DND-41 (cell line): ENCODE results near the gene PIRT.

Experiments
- CTCF ChIP-seq: IDR thresholded peaks from 2 replicates; pipeline ENCODE4 v1.5.1; 2012; ENCODE audit warnings: borderline replicate concordance, low read length, moderate library complexity, mild to moderate bottlenecking; ENCODE audit not compliant: poor library complexity, severe bottlenecking; ENCODE audit errors: extremely low read depth
- EZH2 ChIP-seq: IDR thresholded peaks from 3 replicates; pipeline ENCODE4 v1.6.1; 2012; ENCODE audit warnings: borderline replicate concordance, low read depth, mild to moderate bottlenecking, moderate library complexity, low read length, inconsistent platforms; ENCODE audit not compliant: severe bottlenecking

- TF ChIP-seq CTCF (no peak), EZH2 (no peak)
Observed at GRCh38 chr17:10793816-10794215, 44.1 kb downstream of the PIRT start.
